DND-41 (cell line): ENCODE results near the gene GPR39.

Experiments
- ATAC-seq: fragments of 200-7000 bp; cut with Tn5 transposase; 3 replicates; pipeline ENCODE4 v1.9.1; 2021; ENCODE audit warnings: low read depth; ENCODE audit not compliant: insufficient read depth
- DNase-seq: peaks from one replicate; pipeline ENCODE4 v3.0.0-alpha.2; 2020
- H2AFZ ChIP-seq: 2 replicates; pipeline ENCODE4 v1.6.0; 2012; ENCODE audit warnings: low read depth, low read length
- H3K27ac ChIP-seq: 2 replicates; pipeline ENCODE4 v1.5.1; 2012; ENCODE audit warnings: low read length, inconsistent platforms
- H3K27me3 ChIP-seq: fragments of 200-600 bp; sonication (generic); 2 replicates; pipeline ENCODE4 v1.6.0; 2012; ENCODE audit warnings: low read length, mild to moderate bottlenecking, inconsistent platforms; ENCODE audit not compliant: insufficient read depth, poor library complexity
- H3K36me3 ChIP-seq: 2 replicates; pipeline ENCODE4 v1.5.1; 2012; ENCODE audit warnings: low read length, inconsistent platforms; ENCODE audit not compliant: insufficient read depth
- H3K4me1 ChIP-seq: 2 replicates; pipeline ENCODE4 v1.5.1; 2012; ENCODE audit warnings: mild to moderate bottlenecking, low read length; ENCODE audit not compliant: insufficient read depth
- H3K4me2 ChIP-seq: 2 replicates; pipeline ENCODE4 v1.6.0; 2012; ENCODE audit warnings: mild to moderate bottlenecking, moderate library complexity, low read length, inconsistent platforms; ENCODE audit not compliant: insufficient read depth
- H3K4me3 ChIP-seq, 2 experiments: fragments of 200-600 bp in 1 of 2; shearing (Covaris generic) in 1 of 2; 2 replicates each; pipeline ENCODE4 v1.5.1; 2012 to 2016; ENCODE audit warnings: inconsistent platforms in 2 of 2, low read length in 2 of 2, mild to moderate bottlenecking in 2 of 2, low read depth in 1 of 2, moderate library complexity in 1 of 2
- H3K79me2 ChIP-seq: 2 replicates; pipeline ENCODE4 v1.6.0; 2012; ENCODE audit warnings: low read length, inconsistent platforms; ENCODE audit not compliant: insufficient read depth
- H3K9ac ChIP-seq: 2 replicates; pipeline ENCODE4 v1.6.0; 2012; ENCODE audit warnings: low read depth, mild to moderate bottlenecking, inconsistent platforms, low read length, moderate library complexity
- H3K9me3 ChIP-seq: 2 replicates; pipeline ENCODE4 v1.5.1; 2012; ENCODE audit warnings: low read length, moderate library complexity, mild to moderate bottlenecking, inconsistent platforms; ENCODE audit not compliant: insufficient read depth, severe bottlenecking
- H4K20me1 ChIP-seq: 2 replicates; pipeline ENCODE4 v1.6.0; 2012; ENCODE audit warnings: low read length; ENCODE audit not compliant: insufficient read depth
- EZH2 ChIP-seq: IDR thresholded peaks from 3 replicates; pipeline ENCODE4 v1.6.1; 2012; ENCODE audit warnings: borderline replicate concordance, low read depth, mild to moderate bottlenecking, moderate library complexity, low read length, inconsistent platforms; ENCODE audit not compliant: severe bottlenecking
- TF ChIP-seq, protein P1 (sequence below): IDR thresholded peaks from 2 replicates; pipeline ENCODE4 v1.5.1; 2012; ENCODE audit warnings: borderline replicate concordance, low read length, moderate library complexity, mild to moderate bottlenecking; ENCODE audit not compliant: poor library complexity, severe bottlenecking; ENCODE audit errors: extremely low read depth

GPR39 gene

DNA sequence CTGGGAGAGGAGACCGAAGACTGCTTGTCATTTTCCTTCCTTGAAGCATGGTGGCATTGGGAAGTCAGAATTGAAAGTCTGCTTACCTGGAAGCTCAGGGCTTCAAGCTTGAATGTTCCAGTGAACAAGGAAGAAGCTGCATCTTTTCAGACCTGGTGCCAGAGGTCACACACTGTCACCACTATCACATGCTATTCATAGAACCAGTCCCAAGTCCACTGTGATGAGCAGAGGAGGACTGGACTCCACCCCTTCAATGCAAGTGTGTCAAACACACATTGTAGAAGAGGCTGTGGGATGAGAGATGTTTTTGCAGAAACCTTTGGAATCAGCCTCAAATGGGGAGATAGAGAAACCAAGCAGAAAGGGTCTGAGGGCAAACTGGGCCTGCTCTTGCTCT lies 172.0 kb downstream of the GPR39 start:
- no peaks in the 10 kb centered on the region for H3K27me3 ChIP-seq
- H3K4me3 ChIP-seq: no peak overlapping the region
- H3K36me3 ChIP-seq: no peaks in the 10 kb centered on the region
- H3K4me1 ChIP-seq: no peaks in the 10 kb centered on the region
- DNase-seq (no peak), ATAC-seq (no peak)
- H3K27ac ChIP-seq: no peak overlapping the region
- no peak overlapping the region for H3K4me2 ChIP-seq
- TF ChIP-seq EZH2: no peak
- TF ChIP-seq, protein P1, sequence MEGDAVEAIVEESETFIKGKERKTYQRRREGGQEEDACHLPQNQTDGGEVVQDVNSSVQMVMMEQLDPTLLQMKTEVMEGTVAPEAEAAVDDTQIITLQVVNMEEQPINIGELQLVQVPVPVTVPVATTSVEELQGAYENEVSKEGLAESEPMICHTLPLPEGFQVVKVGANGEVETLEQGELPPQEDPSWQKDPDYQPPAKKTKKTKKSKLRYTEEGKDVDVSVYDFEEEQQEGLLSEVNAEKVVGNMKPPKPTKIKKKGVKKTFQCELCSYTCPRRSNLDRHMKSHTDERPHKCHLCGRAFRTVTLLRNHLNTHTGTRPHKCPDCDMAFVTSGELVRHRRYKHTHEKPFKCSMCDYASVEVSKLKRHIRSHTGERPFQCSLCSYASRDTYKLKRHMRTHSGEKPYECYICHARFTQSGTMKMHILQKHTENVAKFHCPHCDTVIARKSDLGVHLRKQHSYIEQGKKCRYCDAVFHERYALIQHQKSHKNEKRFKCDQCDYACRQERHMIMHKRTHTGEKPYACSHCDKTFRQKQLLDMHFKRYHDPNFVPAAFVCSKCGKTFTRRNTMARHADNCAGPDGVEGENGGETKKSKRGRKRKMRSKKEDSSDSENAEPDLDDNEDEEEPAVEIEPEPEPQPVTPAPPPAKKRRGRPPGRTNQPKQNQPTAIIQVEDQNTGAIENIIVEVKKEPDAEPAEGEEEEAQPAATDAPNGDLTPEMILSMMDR: no peak
- no peaks in the 10 kb centered on the region for H3K9me3 ChIP-seq
- no peaks in the 10 kb centered on the region for H3K79me2 ChIP-seq
- H4K20me1 ChIP-seq: no peaks in the 10 kb centered on the region
- no peak overlapping the region for H3K9ac ChIP-seq
- H2AFZ ChIP-seq: no peak overlapping the region

DNA sequence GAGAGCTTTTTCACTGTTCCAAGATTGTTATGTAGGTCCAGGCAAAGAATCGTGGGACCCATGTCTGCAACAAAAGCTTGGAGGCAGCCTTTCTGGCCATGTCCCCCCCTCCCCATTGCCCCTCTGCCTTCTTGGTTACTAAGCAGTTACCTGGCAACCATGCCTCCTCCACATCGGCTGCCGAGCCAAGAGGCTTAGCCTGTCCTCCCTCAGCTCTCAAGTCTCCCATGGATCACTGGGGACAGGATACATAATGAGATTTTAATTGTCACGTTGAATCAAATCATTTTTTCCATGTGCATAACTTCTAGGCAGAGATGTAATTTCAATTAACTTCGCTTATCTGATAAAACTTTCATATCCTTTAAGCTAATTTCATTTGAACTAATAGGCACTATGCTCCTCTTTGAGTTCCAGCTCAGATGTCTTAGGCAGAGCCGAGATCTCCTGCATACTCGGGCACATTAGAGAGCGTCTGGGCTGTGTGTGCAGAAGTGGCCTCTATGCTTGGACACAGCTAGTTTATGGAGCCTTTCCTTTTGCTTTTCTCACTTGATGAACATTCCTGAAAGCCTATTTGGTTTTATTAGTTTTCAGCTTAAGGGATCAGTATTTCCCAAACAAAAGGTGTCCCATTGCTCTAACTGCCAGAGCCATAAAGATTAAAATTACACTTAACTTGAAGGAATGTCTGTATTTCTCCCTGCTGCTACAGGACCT lies 172.7 kb downstream of the GPR39 start:
- Histone ChIP-seq H2AFZ (no peak overlapping the region), H3K9ac (no peak overlapping the region), H3K4me3 (no peak overlapping the region), H4K20me1 (no peaks in the 10 kb centered on the region), H3K36me3 (no peaks in the 10 kb centered on the region), H3K79me2 (no peaks in the 10 kb centered on the region), H3K9me3 (no peaks in the 10 kb centered on the region), H3K4me2 (no peak overlapping the region), H3K27me3 (no peaks in the 10 kb centered on the region), H3K4me1 (no peaks in the 10 kb centered on the region), H3K27ac (no peak overlapping the region)
- no peak for DNase-seq
- TF ChIP-seq EZH2: no peak
- TF ChIP-seq, protein P1: no peak
- no peak for ATAC-seq

DNA sequence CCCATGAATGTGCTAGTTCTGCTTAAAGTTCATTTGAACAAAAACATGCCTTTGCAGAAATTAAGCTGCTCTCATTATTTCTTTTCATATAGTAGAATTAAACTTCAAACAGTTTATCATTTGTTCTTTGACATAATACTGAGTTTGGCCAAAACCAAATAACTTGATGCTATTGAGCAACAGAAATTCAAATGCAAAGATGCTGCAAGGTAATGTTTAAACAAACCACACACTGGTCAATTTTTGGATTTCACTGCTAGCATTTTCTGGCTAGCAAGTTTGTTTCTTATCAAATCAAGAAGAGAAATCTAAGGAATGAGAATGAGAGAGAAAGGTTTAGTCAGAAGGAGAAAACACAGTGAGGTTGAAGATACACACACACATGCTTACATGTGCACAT lies 173.4 kb downstream of the GPR39 start:
- Histone ChIP-seq H3K36me3 (no peaks in the 10 kb centered on the region), H3K79me2 (no peaks in the 10 kb centered on the region), H3K4me3 (no peak overlapping the region), H3K4me1 (no peaks in the 10 kb centered on the region), H4K20me1 (no peaks in the 10 kb centered on the region), H3K9me3 (no peaks in the 10 kb centered on the region), H3K4me2 (no peak overlapping the region), H3K27ac (no peak overlapping the region), H2AFZ (no peak overlapping the region), H3K27me3 (no peaks in the 10 kb centered on the region), H3K9ac (no peak overlapping the region)
- DNase-seq (no peak), ATAC-seq (no peak)
- TF ChIP-seq, protein P1: no peak
- TF ChIP-seq EZH2: no peak

DNA sequence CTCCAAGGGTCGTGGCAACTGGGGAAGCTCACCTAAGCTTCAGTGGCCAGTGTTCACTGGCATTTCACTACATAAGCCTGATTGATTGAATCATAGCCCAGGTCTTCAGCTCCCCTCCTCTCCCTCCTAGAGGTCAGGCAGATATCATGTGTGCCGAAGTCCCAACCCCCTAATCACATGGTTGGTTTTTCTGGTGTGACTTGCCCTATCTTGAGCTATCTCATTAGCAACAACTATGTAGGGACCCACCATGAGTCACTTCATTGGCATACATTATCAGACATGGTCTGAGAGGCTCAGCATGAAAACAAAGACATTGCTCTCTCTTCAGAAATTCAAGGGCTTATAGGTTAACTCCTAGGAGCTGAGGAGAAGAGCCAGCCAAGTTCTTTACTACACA lies 176.6 kb downstream of the GPR39 start:
- ATAC-seq: no peak

More for the DNA sequence above, 176.6 kb downstream of the GPR39 start:
- DNase-seq: no peak
- TF ChIP-seq, protein P1: no peak
- no peak for TF ChIP-seq EZH2
- Histone ChIP-seq H3K36me3 (no peaks in the 10 kb centered on the region), H2AFZ (no peak overlapping the region), H3K79me2 (no peaks in the 10 kb centered on the region), H4K20me1 (no peaks in the 10 kb centered on the region), H3K9me3 (no peaks in the 10 kb centered on the region), H3K9ac (no peak overlapping the region), H3K27me3 (no peaks in the 10 kb centered on the region), H3K4me3 (no peak overlapping the region), H3K4me1 (no peaks in the 10 kb centered on the region), H3K27ac (no peak overlapping the region), H3K4me2 (no peak overlapping the region)
